Measurements from ENCODE around the gene ARHGEF19. TPM values are rescaled to one million over a fixed set of nuclear protein-coding genes. Genes with fewer than 3 reads are reported as not detected.

ARHGEF19 gene
- total RNA-seq, 1 experiment from 2014 or later, result 21.1 TPM

GRCh38 chr1:16209847-16210407 lies 2.5 kb downstream of the ARHGEF19 start:
- Histone ChIP-seq H3K14ac (ENCODE audit: insufficient read depth, low read length) (no peak overlapping the region), H2BK15ac (ENCODE audit: low read depth, low read length) (no peak overlapping the region), H2BK5ac (ENCODE audit: insufficient read length, low read length) (no peak overlapping the region), H3K79me1 (ENCODE audit: insufficient read depth, low read depth, low read length, poor library complexity, severe bottlenecking) (peaks cover 2% of the 10 kb centered on the region), H2BK20ac (ENCODE audit: low read depth, low read length, poor library complexity, severe bottlenecking) (no peak overlapping the region), H4K20me1 (ENCODE audit: control insufficient read depth, insufficient read depth, insufficient read length) (no peaks in the 10 kb centered on the region), H3K23ac (ENCODE audit: insufficient read length, low read depth, low read length) (no peak overlapping the region), H3K4ac (ENCODE audit: low read depth, low read length) (no peak overlapping the region), H2BK12ac (ENCODE audit: insufficient read length, low read depth, low read length) (no peak overlapping the region), H3K4me1 (ENCODE audit: insufficient read depth, low read length) (peaks cover 10% of the 10 kb centered on the region; the same call in 1 of the 2 replicates), H3K4me2 (ENCODE audit: insufficient read depth, insufficient read length, low read length) (no peak overlapping the region), H2BK120ac (ENCODE audit: low read depth, low read length, poor library complexity, severe bottlenecking) (no peak overlapping the region), H3K79me2 (ENCODE audit: insufficient read depth, low read length) (no peaks in the 10 kb centered on the region; the same call in 1 of the 2 replicates), H2AK5ac (ENCODE audit: insufficient read length, low read length) (no peak overlapping the region), H4K5ac (ENCODE audit: insufficient read length, low read depth, low read length) (no peak overlapping the region), H3K23me2 (ENCODE audit: insufficient read length, low read depth, low read length, poor library complexity, severe bottlenecking) (peaks cover 21% of the 10 kb centered on the region), H3K9me3 (ENCODE audit: control insufficient read depth, low read depth, low read length) (no peaks in the 10 kb centered on the region), H2AFZ (ENCODE audit: low read length) (no peak overlapping the region), H3K18ac (ENCODE audit: insufficient read length, low read depth, low read length) (no peak overlapping the region), H3K27me3 (ENCODE audit: insufficient read depth, low read length) (no peaks in the 10 kb centered on the region), H3K27ac (ENCODE audit: insufficient read length, low read depth, low read length) (no peak overlapping the region), H3K56ac (ENCODE audit: insufficient read length, low read depth, low read length) (no peak overlapping the region), H3K9ac (ENCODE audit: extremely low read depth, insufficient read length, low read length) (no peak overlapping the region), H4K91ac (ENCODE audit: insufficient read length, low read depth, low read length) (no peak overlapping the region), H4K8ac (replicated peaks; ENCODE audit: insufficient read length, low read depth, low read length) (no peak overlapping the region), H3T11ph (ENCODE audit: low read length) (no peak overlapping the region)
- Mint-ChIP-seq H3K9me3 (no peaks in the 10 kb centered on the region), H3K27ac (peak overlapping the region in 1 of 3 experiments; percentile 41; a peak in 2 of 7 replicates), H3K4me1 (peaks cover 42 to 53% of the 10 kb centered on the region in 2 experiments), H3K27me3 (ENCODE audit: low read depth) (no peaks in the 10 kb centered on the region), H3K36me3 (ENCODE audit: insufficient read depth in 1 of 3, low read depth in 3 of 3) (peaks cover 0 to 5% (median 1%) of the 10 kb centered on the region in 3 experiments; a peak in 4 of 7 replicates), H3K4me3 (no peak overlapping the region)
- no peak for DNase-seq
- no CpG with 5 or more reads among the region's 11 CpGs for WGBS (ENCODE audit: extremely low coverage, insufficient read length, low lambda C conversion rate)
- TF ChIP-seq, protein P1, sequence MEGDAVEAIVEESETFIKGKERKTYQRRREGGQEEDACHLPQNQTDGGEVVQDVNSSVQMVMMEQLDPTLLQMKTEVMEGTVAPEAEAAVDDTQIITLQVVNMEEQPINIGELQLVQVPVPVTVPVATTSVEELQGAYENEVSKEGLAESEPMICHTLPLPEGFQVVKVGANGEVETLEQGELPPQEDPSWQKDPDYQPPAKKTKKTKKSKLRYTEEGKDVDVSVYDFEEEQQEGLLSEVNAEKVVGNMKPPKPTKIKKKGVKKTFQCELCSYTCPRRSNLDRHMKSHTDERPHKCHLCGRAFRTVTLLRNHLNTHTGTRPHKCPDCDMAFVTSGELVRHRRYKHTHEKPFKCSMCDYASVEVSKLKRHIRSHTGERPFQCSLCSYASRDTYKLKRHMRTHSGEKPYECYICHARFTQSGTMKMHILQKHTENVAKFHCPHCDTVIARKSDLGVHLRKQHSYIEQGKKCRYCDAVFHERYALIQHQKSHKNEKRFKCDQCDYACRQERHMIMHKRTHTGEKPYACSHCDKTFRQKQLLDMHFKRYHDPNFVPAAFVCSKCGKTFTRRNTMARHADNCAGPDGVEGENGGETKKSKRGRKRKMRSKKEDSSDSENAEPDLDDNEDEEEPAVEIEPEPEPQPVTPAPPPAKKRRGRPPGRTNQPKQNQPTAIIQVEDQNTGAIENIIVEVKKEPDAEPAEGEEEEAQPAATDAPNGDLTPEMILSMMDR (conservative IDR thresholded peaks at IDR 0.05), result no peak
